Measurements from ENCODE around the gene CADM2. TPM values are rescaled to one million over a fixed set of nuclear protein-coding genes. Genes with fewer than 3 reads are reported as not detected.

Gene CADM2
- polyA plus RNA-seq, 1 donor from 2014 or later, result 4.5 TPM

DNA sequence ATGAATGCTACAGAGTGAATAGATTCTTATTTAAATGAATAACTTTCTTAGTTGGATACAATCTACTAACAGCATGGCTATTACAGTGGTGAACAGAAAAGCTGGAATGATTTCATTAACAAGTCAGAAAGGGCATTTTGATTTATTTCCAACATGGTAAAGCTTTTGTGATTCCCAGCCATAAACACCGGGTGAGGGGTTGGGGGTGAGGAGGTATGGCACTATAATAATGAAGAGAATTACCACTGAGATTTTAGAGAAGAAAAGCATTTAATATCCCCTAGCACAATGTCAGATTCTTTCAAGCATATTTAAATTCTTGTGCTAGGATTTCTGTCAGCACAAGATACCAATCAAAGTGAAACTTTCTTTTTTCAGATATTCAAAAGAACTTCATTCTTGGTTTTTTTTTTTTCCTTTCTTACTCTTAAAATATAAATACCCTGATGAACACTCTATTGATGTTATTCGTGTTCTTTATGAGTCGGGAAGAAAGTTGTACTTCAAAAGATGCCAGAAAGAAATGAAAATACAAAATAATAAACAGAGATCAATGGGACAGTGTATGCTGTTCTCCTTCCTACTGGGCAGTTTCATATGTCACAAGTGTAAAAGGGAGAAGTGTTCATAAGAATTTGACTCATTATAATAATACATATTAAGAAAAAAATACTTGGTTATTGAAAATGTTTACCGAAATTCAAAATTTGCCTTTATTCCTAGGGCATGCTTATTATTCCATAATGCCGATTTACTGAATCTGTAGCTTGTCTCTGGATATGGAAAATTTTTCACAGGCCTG, 522.8 kb downstream of the CADM2 start:
- no peak overlapping the region for H3K4me3 ChIP-seq (ENCODE audit: low read length)
- no peak overlapping the region for H2AFZ ChIP-seq (ENCODE audit: low read depth, low read length)
- H3K36me3 ChIP-seq (ENCODE audit: insufficient read depth, low read length), result no peaks in the 10 kb centered on the region
- no peaks in the 10 kb centered on the region for H3K27me3 ChIP-seq (ENCODE audit: insufficient read depth, low read depth, low read length)
- no peaks in the 10 kb centered on the region for H3K79me2 ChIP-seq (replicated peaks; ENCODE audit: insufficient read depth, low read length)
- no peak overlapping the region for H3K27ac ChIP-seq (ENCODE audit: low read length)
- no peak overlapping the region for H3K9ac ChIP-seq (ENCODE audit: low read length)
- TF ChIP-seq SMC3 (conservative IDR thresholded peaks at IDR 0.05; ENCODE audit: poor library complexity), result no peak
- TF ChIP-seq, protein P1, sequence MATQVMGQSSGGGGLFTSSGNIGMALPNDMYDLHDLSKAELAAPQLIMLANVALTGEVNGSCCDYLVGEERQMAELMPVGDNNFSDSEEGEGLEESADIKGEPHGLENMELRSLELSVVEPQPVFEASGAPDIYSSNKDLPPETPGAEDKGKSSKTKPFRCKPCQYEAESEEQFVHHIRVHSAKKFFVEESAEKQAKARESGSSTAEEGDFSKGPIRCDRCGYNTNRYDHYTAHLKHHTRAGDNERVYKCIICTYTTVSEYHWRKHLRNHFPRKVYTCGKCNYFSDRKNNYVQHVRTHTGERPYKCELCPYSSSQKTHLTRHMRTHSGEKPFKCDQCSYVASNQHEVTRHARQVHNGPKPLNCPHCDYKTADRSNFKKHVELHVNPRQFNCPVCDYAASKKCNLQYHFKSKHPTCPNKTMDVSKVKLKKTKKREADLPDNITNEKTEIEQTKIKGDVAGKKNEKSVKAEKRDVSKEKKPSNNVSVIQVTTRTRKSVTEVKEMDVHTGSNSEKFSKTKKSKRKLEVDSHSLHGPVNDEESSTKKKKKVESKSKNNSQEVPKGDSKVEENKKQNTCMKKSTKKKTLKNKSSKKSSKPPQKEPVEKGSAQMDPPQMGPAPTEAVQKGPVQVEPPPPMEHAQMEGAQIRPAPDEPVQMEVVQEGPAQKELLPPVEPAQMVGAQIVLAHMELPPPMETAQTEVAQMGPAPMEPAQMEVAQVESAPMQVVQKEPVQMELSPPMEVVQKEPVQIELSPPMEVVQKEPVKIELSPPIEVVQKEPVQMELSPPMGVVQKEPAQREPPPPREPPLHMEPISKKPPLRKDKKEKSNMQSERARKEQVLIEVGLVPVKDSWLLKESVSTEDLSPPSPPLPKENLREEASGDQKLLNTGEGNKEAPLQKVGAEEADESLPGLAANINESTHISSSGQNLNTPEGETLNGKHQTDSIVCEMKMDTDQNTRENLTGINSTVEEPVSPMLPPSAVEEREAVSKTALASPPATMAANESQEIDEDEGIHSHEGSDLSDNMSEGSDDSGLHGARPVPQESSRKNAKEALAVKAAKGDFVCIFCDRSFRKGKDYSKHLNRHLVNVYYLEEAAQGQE (IDR thresholded peaks at IDR 0.05; ENCODE audit: borderline replicate concordance), result no peak
- TF ChIP-seq EP300 (conservative IDR thresholded peaks at IDR 0.05; ENCODE audit: poor library complexity, severe bottlenecking), result no peak
- no peak for TF ChIP-seq POLR2AphosphoS5 (IDR thresholded peaks at IDR 0.05)
- H3F3A ChIP-seq (ENCODE audit: insufficient read depth, low read length, poor library complexity, severe bottlenecking), result peaks cover 6% of the 10 kb centered on the region
- no peaks in the 10 kb centered on the region for H4K20me1 ChIP-seq (ENCODE audit: insufficient read depth)
- H3K9me3 ChIP-seq (ENCODE audit: low read length), result no peaks in the 10 kb centered on the region
- no peaks in the 10 kb centered on the region for H3K9me2 ChIP-seq (ENCODE audit: insufficient read depth, low read length)
- H3K4me2 ChIP-seq (ENCODE audit: low read length), result no peak overlapping the region

DNA sequence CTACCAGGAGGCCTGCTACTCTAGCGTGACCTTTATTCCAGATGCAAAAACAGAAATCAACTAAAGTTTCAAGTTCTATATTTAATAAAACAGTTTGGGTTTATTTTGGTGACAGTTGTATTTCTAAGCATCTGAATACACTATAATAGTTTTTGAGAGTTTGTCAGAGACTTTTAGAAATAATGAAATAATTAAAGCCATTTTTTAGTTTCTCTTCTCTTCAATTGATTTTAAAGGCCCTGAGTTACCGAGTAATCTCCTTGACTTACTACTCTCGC, 523.4 kb downstream of the CADM2 start:
- no peak overlapping the region for H3K27ac ChIP-seq (ENCODE audit: low read length)
- no peaks in the 10 kb centered on the region for H3K27me3 ChIP-seq (ENCODE audit: insufficient read depth, low read depth, low read length)
- no peak overlapping the region for H3K4me3 ChIP-seq (ENCODE audit: low read length)
- no peak for TF ChIP-seq TAF1 (IDR thresholded peaks at IDR 0.05; ENCODE audit: low read depth)
- no peak for TF ChIP-seq EZH2 (IDR thresholded peaks at IDR 0.05; ENCODE audit: borderline replicate concordance, insufficient read depth, low read length, poor library complexity, severe bottlenecking)
- TF ChIP-seq EP300 (conservative IDR thresholded peaks at IDR 0.05; ENCODE audit: poor library complexity, severe bottlenecking), result no peak
- no peak for TF ChIP-seq SMC3 (conservative IDR thresholded peaks at IDR 0.05; ENCODE audit: poor library complexity)
- TF ChIP-seq RAD21 (conservative IDR thresholded peaks at IDR 0.05), result no peak
- no peak for TF ChIP-seq POLR2AphosphoS5 (IDR thresholded peaks at IDR 0.05)
- no peak for TF ChIP-seq MXI1 (conservative IDR thresholded peaks at IDR 0.05; ENCODE audit: poor library complexity, severe bottlenecking)
- no peak for TF ChIP-seq CTCF (IDR thresholded peaks at IDR 0.05; ENCODE audit: poor library complexity, severe bottlenecking)
- TF ChIP-seq, protein P1 (IDR thresholded peaks at IDR 0.05; ENCODE audit: borderline replicate concordance), result no peak
- H3K4me2 ChIP-seq (ENCODE audit: low read length), result no peak overlapping the region
- no peaks in the 10 kb centered on the region for H3K9me3 ChIP-seq (ENCODE audit: low read length)
- H3K79me2 ChIP-seq (replicated peaks; ENCODE audit: insufficient read depth, low read length), result no peaks in the 10 kb centered on the region
- no peaks in the 10 kb centered on the region for H4K20me1 ChIP-seq (ENCODE audit: insufficient read depth)
- H3F3A ChIP-seq (ENCODE audit: insufficient read depth, low read length, poor library complexity, severe bottlenecking), result peaks cover 6% of the 10 kb centered on the region
- H2AFZ ChIP-seq (ENCODE audit: low read depth, low read length), result no peak overlapping the region
- H3K9me2 ChIP-seq (ENCODE audit: insufficient read depth, low read length), result no peaks in the 10 kb centered on the region
- H3K36me3 ChIP-seq (ENCODE audit: insufficient read depth, low read length), result no peaks in the 10 kb centered on the region
- no peak overlapping the region for H3K9ac ChIP-seq (ENCODE audit: low read length)

All from neural cell (in vitro differentiated cells).